ENCODE measurements around the gene ACKR4. TPM values are rescaled to one million over a fixed set of nuclear protein-coding genes. Genes with fewer than 3 reads are reported as not detected.

The ACKR4 gene
- total and polyA plus RNA-seq, 10 donors, result 0.50 to 2.6 (median 1.2) TPM

GRCh38 chr3:132556508-132557159 is 40.4 kb upstream of the ACKR4 start:
- Histone ChIP-seq H3K27ac (no peak overlapping the region), H3K9me3 (no peaks in the 10 kb centered on the region), H3K36me3 (peaks cover 0 to 53% (median 7%) of the 10 kb centered on the region in 6 donors), H3K4me1 (no peaks in the 10 kb centered on the region), H3K27me3 (replicated peaks in 1 of 7) (no peaks in the 10 kb centered on the region), H3K4me3 (no peak overlapping the region)
- 82 to 95% (median 92%) methylated on average over 8 of the region's 8 CpGs for WGBS, 5 donors
- intact Hi-C loops (cut with DNase I; ENCODE audit: low total_unique reads), result no loop called here
- DNase-seq, result no peak
- TF ChIP-seq CTCF (IDR thresholded peaks at IDR 0.05 in 8 of 11, conservative IDR thresholded peaks at IDR 0.05 in 3 of 11), result no peak
- TF ChIP-seq POLR2A (IDR thresholded peaks at IDR 0.05), result no peak
- no peak for TF ChIP-seq POLR2AphosphoS5 (IDR thresholded peaks at IDR 0.05)

GRCh38 chr3:132561003-132561402 is 36.1 kb upstream of the ACKR4 start:
- DNase-seq, result no peak
- intact Hi-C loops (cut with DNase I; ENCODE audit: low total_unique reads), result no loop called here
- Histone ChIP-seq H3K36me3 (peaks cover 0 to 62% (median 7%) of the 10 kb centered on the region in 6 donors), H3K4me3 (no peak overlapping the region), H3K9me3 (no peaks in the 10 kb centered on the region), H3K27ac (no peak overlapping the region), H3K27me3 (replicated peaks in 1 of 7) (no peaks in the 10 kb centered on the region), H3K4me1 (no peaks in the 10 kb centered on the region)
- 81 to 91% (median 89%) methylated on average over 4 of the region's 4 CpGs for WGBS, 5 donors
- TF ChIP-seq CTCF (IDR thresholded peaks at IDR 0.05 in 8 of 11, conservative IDR thresholded peaks at IDR 0.05 in 3 of 11) (no peak), POLR2A (IDR thresholded peaks at IDR 0.05) (no peak), POLR2AphosphoS5 (IDR thresholded peaks at IDR 0.05) (no peak)

- no peaks in the 10 kb centered on the region for H3K9me3 ChIP-seq
Observed at GRCh38 chr3:132563420-132564069, 33.5 kb upstream of the ACKR4 start.

More at GRCh38 chr3:132563420-132564069, 33.5 kb upstream of the ACKR4 start:
- TF ChIP-seq CTCF (IDR thresholded peaks at IDR 0.05 in 8 of 11, conservative IDR thresholded peaks at IDR 0.05 in 3 of 11), result no peak
- no peak for TF ChIP-seq POLR2AphosphoS5 (IDR thresholded peaks at IDR 0.05)
- TF ChIP-seq POLR2A (IDR thresholded peaks at IDR 0.05), result no peak
- peaks cover 0 to 38% (median 6%) of the 10 kb centered on the region in 6 donors for H3K36me3 ChIP-seq
- no peak for DNase-seq
- H3K27ac ChIP-seq, result no peak overlapping the region
- no peaks in the 10 kb centered on the region for H3K4me1 ChIP-seq
- intact Hi-C loops (cut with DNase I; ENCODE audit: low total_unique reads), result no loop called here
- no peaks in the 10 kb centered on the region for H3K27me3 ChIP-seq (replicated peaks in 1 of 7)
- H3K4me3 ChIP-seq, result no peak overlapping the region
- WGBS, 5 donors, result 73 to 83% (median 76%) methylated on average over 4 of the region's 4 CpGs
